ENCODE measurements around the gene UBQLN4.
"Not testable (repeated sequence)": the region's sequence is repeated elsewhere in the genome, so short reads cannot be mapped to it uniquely, and the experiment has no call there.

The UBQLN4 gene

GRCh38 chr1:156055281-156056048, 1.9 kb upstream of the UBQLN4 start:
- DNase-seq: no peak

GRCh38 chr1:156054500-156055280, 1.1 kb upstream of the UBQLN4 start, which contains the start of gene LAMTOR2:
TSS of gene LAMTOR2 (plus strand) at chr1:156054782. CDS start at chr1:156054890, 108 bp downstream.
- peak; percentile 98 for DNase-seq

GRCh38 chr1:156052862-156053767, 483 bp downstream of the UBQLN4 start:
- DNase-seq: peak; percentile 67 to 75

- DNase-seq: no peak
Observed at GRCh38 chr1:156051011-156051725, 2.4 kb downstream of the UBQLN4 start.

GRCh38 chr1:156050376-156050775, 3.2 kb downstream of the UBQLN4 start:
- DNase-seq: no peak

GRCh38 chr1:156048663-156049258, 4.8 kb downstream of the UBQLN4 start:
- DNase-seq: no peak

GRCh38 chr1:156045076-156045475, 8.5 kb downstream of the UBQLN4 start:
- DNase-seq: no peak

GRCh38 chr1:156042828-156043227, 10.8 kb downstream of the UBQLN4 start:
- DNase-seq: no peak

- DNase-seq: not testable (repeated sequence)
Observed at GRCh38 chr1:156034991-156035390, 18.6 kb downstream of the UBQLN4 start.

GRCh38 chr1:156033011-156033410, 20.6 kb downstream of the UBQLN4 start:
- no peak for DNase-seq

GRCh38 chr1:156026588-156026987, 27.0 kb downstream of the UBQLN4 start:
- no peak for DNase-seq

- peak; percentile 21 to 44 for DNase-seq
Observed at GRCh38 chr1:156025876-156026275, 27.7 kb downstream of the UBQLN4 start.

- no peak for DNase-seq
Observed at GRCh38 chr1:156024801-156025200, 28.8 kb downstream of the UBQLN4 start.

GRCh38 chr1:156021954-156022353, 31.6 kb downstream of the UBQLN4 start:
- no peak for DNase-seq

GRCh38 chr1:156021093-156021428, 32.5 kb downstream of the UBQLN4 start:
- DNase-seq: no peak

- peak; percentile 80 to 87 for DNase-seq
Observed at GRCh38 chr1:156020293-156021092, 33.1 kb downstream of the UBQLN4 start, which contains the start of gene SSR2. TSS of gene SSR2 (minus strand) at chr1:156020951. CDS start at chr1:156020167, 784 bp downstream.

- no peak for DNase-seq
Observed at GRCh38 chr1:156019946-156020292, 33.7 kb downstream of the UBQLN4 start.

GRCh38 chr1:156014829-156015228, 38.8 kb downstream of the UBQLN4 start:
- no peak for DNase-seq

- DNase-seq: no peak
Observed at GRCh38 chr1:156012051-156012817, 41.4 kb downstream of the UBQLN4 start.

GRCh38 chr1:156009404-156009803, 44.2 kb downstream of the UBQLN4 start:
- no peak for DNase-seq

All from activated CD4-positive, alpha-beta T cell treated with anti-CD3 and anti-CD28 coated beads, Interleukin-2, amount 50 U/mL, for 48 hours (primary cell).